Trophoblast cell (in vitro differentiated cells and primary cell): ENCODE measurements around the gene BICC1.

Source experiments
- DNase-seq, 2 donors: peaks; one replicate each; pipeline ENCODE4 v3.0.0-alpha.2; 2016
- H2AFZ ChIP-seq: 2 replicates; pipeline ENCODE4 v1.6.1; 2013; ENCODE audit warnings: low read length, moderate library complexity, mild to moderate bottlenecking; ENCODE audit not compliant: insufficient read depth, poor library complexity
- H2AK5ac ChIP-seq: 2 replicates; pipeline ENCODE4 v1.6.1; 2013; ENCODE audit warnings: mild to moderate bottlenecking, low read length
- H2BK120ac ChIP-seq: 2 replicates; pipeline ENCODE4 v1.6.1; 2013; ENCODE audit warnings: low read length, mild to moderate bottlenecking, moderate library complexity; ENCODE audit not compliant: insufficient read depth, poor library complexity
- H2BK12ac ChIP-seq: 2 replicates; pipeline ENCODE4 v1.6.1; 2013; ENCODE audit warnings: mild to moderate bottlenecking, low read length, moderate library complexity
- H2BK5ac ChIP-seq: 2 replicates; pipeline ENCODE4 v1.6.1; 2013; ENCODE audit warnings: low read length, low read depth, moderate library complexity, mild to moderate bottlenecking; ENCODE audit not compliant: poor library complexity
- H3K14ac ChIP-seq: 2 replicates; pipeline ENCODE4 v1.6.1; 2013; ENCODE audit warnings: mild to moderate bottlenecking, low read length
- H3K18ac ChIP-seq: 2 replicates; pipeline ENCODE4 v1.6.1; 2013; ENCODE audit warnings: mild to moderate bottlenecking, low read length
- H3K23ac ChIP-seq: 2 replicates; pipeline ENCODE4 v1.6.1; 2013; ENCODE audit warnings: low read length
- H3K27ac ChIP-seq: 2 replicates; pipeline ENCODE4 v1.5.1; 2013; ENCODE audit warnings: low read depth, mild to moderate bottlenecking, inconsistent platforms, low read length, moderate library complexity
- H3K27me3 ChIP-seq: 2 replicates; pipeline ENCODE4 v1.6.1; 2013; ENCODE audit warnings: inconsistent platforms, mild to moderate bottlenecking, low read length, moderate library complexity; ENCODE audit not compliant: insufficient read depth
- H3K36me3 ChIP-seq, 2 experiments: 1 replicate in 1 of 2; 2 replicates in 1 of 2; pipeline ENCODE4 v1.6.1; 2013; ENCODE audit warnings: low read length in 2 of 2, mild to moderate bottlenecking in 2 of 2, moderate library complexity in 1 of 2; ENCODE audit not compliant: insufficient read depth in 2 of 2, control insufficient read depth in 1 of 2
- H3K4ac ChIP-seq: 2 replicates; pipeline ENCODE4 v1.6.1; 2013; ENCODE audit warnings: low read depth, mild to moderate bottlenecking, low read length, moderate library complexity
- H3K4me1 ChIP-seq, 2 experiments: 1 replicate in 1 of 2; 2 replicates in 1 of 2; pipeline ENCODE4 v1.6.1; 2013; ENCODE audit warnings: low read length in 2 of 2, mild to moderate bottlenecking in 2 of 2, moderate library complexity in 1 of 2; ENCODE audit not compliant: insufficient read depth in 2 of 2, control insufficient read depth in 1 of 2
- H3K4me2 ChIP-seq: 2 replicates; pipeline ENCODE4 v1.6.1; 2013; ENCODE audit warnings: inconsistent platforms, mild to moderate bottlenecking, low read length, moderate library complexity
- H3K4me3 ChIP-seq: 2 replicates; pipeline ENCODE4 v1.5.1; 2013; ENCODE audit warnings: mild to moderate bottlenecking, low read depth, low read length, inconsistent platforms
- H3K79me1 ChIP-seq: one replicate; pipeline ENCODE4 v1.6.1; 2013; ENCODE audit warnings: low read length
- H3K79me2 ChIP-seq: 2 replicates; pipeline ENCODE4 v1.6.1; 2013; ENCODE audit warnings: low read length, mild to moderate bottlenecking; ENCODE audit not compliant: control insufficient read depth, insufficient read depth, poor library complexity
- H3K9ac ChIP-seq: 2 replicates; pipeline ENCODE4 v1.6.1; 2013; ENCODE audit warnings: mild to moderate bottlenecking, low read length
- H3K9me3 ChIP-seq: 2 replicates; pipeline ENCODE4 v1.6.1; 2013; ENCODE audit warnings: low read depth, mild to moderate bottlenecking, control low read depth, inconsistent platforms, low read length; ENCODE audit not compliant: insufficient read depth
- H4K12ac ChIP-seq: 2 replicates; pipeline ENCODE4 v1.6.1; 2013; ENCODE audit warnings: low read depth, mild to moderate bottlenecking, low read length, moderate library complexity
- H4K8ac ChIP-seq: 2 replicates; pipeline ENCODE4 v1.6.1; 2013; ENCODE audit warnings: low read depth, mild to moderate bottlenecking, low read length, moderate library complexity
- H4K91ac ChIP-seq: one replicate; pipeline ENCODE4 v1.6.1; 2013; ENCODE audit warnings: low read depth, mild to moderate bottlenecking, low read length, moderate library complexity
- WGBS: extraction: QIAGEN DNeasy Blood & Tissue Kit; methylation state at CpG from one replicate; pipeline ENCODE4 v1.1.7; 2013; ENCODE audit warnings: missing lambda C conversion rate; ENCODE audit not compliant: insufficient read length, insufficient coverage; ENCODE audit errors: extremely low coverage; 5-methylcytosine and 5-hydroxymethylcytosine counted together

The BICC1 gene

DNA sequence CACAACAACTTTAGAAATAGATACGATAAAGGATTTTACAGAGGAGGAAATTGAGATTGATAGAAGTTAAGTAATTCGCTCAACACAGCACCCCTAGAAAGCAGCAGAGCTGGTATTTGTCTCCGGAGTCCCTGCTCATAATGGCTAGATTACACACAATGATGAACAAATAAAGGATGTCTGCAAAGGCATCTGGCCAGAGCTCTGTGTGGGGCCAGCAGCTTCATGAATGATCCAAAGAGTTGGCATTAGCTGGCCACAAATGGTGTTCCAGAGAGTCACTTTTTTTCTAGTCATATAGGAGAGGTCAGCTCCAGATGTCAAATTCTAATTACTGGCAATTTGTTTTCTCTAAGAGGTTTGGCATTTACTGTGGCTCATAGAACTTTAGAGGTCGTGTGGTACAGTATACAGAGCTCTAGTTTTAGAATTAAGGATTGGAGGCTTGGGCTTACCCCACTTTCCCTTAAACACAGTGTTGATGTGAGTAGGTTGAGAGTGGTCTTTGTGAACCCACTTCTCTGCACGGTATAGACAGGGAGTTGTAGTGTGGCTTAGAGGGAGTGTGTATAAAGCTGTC lies 186.2 kb downstream of the BICC1 start:
- no peaks in the 10 kb centered on the region for H3K27me3 ChIP-seq
- H3K14ac ChIP-seq = no peak overlapping the region
- H3K27ac ChIP-seq = no peak overlapping the region
- no peak overlapping the region for H2BK12ac ChIP-seq
- H2AK5ac ChIP-seq = no peak overlapping the region
- no peaks in the 10 kb centered on the region for H3K9me3 ChIP-seq
- H3K36me3 ChIP-seq = no peaks in the 10 kb centered on the region
- H3K4me3 ChIP-seq = no peak overlapping the region
- no peak overlapping the region for H3K4me2 ChIP-seq
- no peak overlapping the region for H3K4ac ChIP-seq
- no peak overlapping the region for H4K8ac ChIP-seq
- no peak overlapping the region for H4K12ac ChIP-seq
- no peaks in the 10 kb centered on the region for H3K79me1 ChIP-seq
- no peak overlapping the region for H2AFZ ChIP-seq
- no peak overlapping the region for H4K91ac ChIP-seq
- no CpG with 5 or more reads among the region's 5 CpGs for WGBS
- H3K9ac ChIP-seq = no peak overlapping the region
- H2BK5ac ChIP-seq = no peak overlapping the region
- H3K18ac ChIP-seq = no peak overlapping the region
- DNase-seq = no peak
- no peaks in the 10 kb centered on the region for H3K4me1 ChIP-seq
- no peaks in the 10 kb centered on the region for H3K79me2 ChIP-seq
- H2BK120ac ChIP-seq = no peak overlapping the region
- no peak overlapping the region for H3K23ac ChIP-seq

DNA sequence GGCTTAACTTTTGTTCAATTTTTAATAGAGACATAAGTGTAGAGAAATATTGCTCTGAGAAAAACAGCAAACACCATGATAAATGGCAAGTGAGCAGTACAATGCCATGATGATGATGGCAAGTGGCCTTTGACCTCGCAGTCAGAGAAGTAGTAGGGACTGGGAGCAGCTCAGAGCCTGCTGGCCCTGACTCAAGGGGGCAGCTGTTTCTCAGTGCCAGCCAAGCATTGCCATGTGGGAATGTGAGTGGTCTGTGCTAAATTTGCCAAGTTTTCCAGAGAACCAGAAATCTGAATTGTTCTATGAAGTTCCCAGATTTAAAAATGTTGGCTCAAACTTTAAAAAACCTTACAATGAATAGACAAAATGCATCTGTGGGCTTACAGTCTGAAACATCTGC lies 187.9 kb downstream of the BICC1 start:
- no peak overlapping the region for H2BK120ac ChIP-seq
- H4K8ac ChIP-seq = no peak overlapping the region
- H3K9me3 ChIP-seq = no peaks in the 10 kb centered on the region
- H2BK5ac ChIP-seq = no peak overlapping the region
- no peak overlapping the region for H3K23ac ChIP-seq
- H2BK12ac ChIP-seq = no peak overlapping the region
- no peak overlapping the region for H3K9ac ChIP-seq
- H3K36me3 ChIP-seq = no peaks in the 10 kb centered on the region
- no peak overlapping the region for H3K14ac ChIP-seq
- no CpG with 5 or more reads among the region's 1 CpG for WGBS
- no peak for DNase-seq
- no peak overlapping the region for H2AFZ ChIP-seq
- no peaks in the 10 kb centered on the region for H3K4me1 ChIP-seq
- H4K12ac ChIP-seq = no peak overlapping the region
- H3K4me2 ChIP-seq = no peak overlapping the region
- H3K4me3 ChIP-seq = no peak overlapping the region
- H4K91ac ChIP-seq = no peak overlapping the region
- no peaks in the 10 kb centered on the region for H3K79me2 ChIP-seq
- no peak overlapping the region for H3K18ac ChIP-seq
- H2AK5ac ChIP-seq = no peak overlapping the region
- H3K4ac ChIP-seq = no peak overlapping the region
- H3K79me1 ChIP-seq = no peaks in the 10 kb centered on the region
- H3K27me3 ChIP-seq = no peaks in the 10 kb centered on the region
- H3K27ac ChIP-seq = no peak overlapping the region

DNA sequence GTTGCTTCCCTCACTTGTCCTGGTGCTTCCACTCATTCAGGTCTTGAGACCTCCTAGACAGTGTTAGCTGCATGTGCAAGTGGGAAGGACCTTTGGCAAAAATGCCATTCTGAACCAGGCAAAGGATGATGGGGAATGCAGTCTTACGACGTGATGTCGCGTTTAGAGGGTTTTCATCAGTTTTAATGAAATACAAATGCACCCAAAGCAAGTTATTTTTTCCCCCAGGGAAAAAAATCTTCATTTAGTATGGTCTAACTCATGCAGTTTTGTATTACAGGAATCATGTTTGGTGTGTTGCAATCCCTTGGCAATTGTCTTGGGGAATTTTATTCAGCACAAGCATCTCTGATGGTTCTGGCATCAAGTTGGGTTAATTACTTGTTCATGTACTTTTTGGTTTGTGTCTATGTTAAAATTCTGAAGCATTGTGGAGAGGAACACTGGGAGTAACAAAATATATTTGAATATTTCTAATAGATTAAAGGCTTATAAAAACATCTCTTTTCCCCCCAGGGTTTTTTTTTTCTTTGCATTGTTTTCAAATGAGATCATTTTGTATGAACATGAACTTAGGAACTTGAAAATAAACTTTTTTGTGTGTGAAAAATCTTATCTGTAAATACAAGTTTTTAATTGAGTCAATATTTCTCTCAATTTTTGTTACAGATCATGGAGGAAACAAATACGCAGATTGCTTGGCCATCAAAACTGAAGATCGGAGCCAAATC lies 188.9 kb downstream of the BICC1 start:
- no peak overlapping the region for H3K4me2 ChIP-seq
- H3K14ac ChIP-seq = no peak overlapping the region
- H2BK12ac ChIP-seq = no peak overlapping the region
- H3K36me3 ChIP-seq = no peaks in the 10 kb centered on the region
- H2BK120ac ChIP-seq = no peak overlapping the region
- no peaks in the 10 kb centered on the region for H3K27me3 ChIP-seq
- H4K12ac ChIP-seq = no peak overlapping the region
- no peak overlapping the region for H2BK5ac ChIP-seq
- H3K79me1 ChIP-seq = no peaks in the 10 kb centered on the region
- no peak overlapping the region for H4K8ac ChIP-seq
- H2AFZ ChIP-seq = no peak overlapping the region
- H3K4ac ChIP-seq = no peak overlapping the region
- H2AK5ac ChIP-seq = no peak overlapping the region
- no peak overlapping the region for H3K18ac ChIP-seq
- H3K4me1 ChIP-seq = no peaks in the 10 kb centered on the region
- no peaks in the 10 kb centered on the region for H3K79me2 ChIP-seq
- no peak overlapping the region for H3K4me3 ChIP-seq
- no peak overlapping the region for H3K23ac ChIP-seq
- peak in 1 of 2 donors; percentile 31 for DNase-seq
- H3K9ac ChIP-seq = no peak overlapping the region
- H3K27ac ChIP-seq = no peak overlapping the region
- H3K9me3 ChIP-seq = no peaks in the 10 kb centered on the region
- H4K91ac ChIP-seq = no peak overlapping the region
- WGBS = no CpG with 5 or more reads among the region's 6 CpGs

DNA sequence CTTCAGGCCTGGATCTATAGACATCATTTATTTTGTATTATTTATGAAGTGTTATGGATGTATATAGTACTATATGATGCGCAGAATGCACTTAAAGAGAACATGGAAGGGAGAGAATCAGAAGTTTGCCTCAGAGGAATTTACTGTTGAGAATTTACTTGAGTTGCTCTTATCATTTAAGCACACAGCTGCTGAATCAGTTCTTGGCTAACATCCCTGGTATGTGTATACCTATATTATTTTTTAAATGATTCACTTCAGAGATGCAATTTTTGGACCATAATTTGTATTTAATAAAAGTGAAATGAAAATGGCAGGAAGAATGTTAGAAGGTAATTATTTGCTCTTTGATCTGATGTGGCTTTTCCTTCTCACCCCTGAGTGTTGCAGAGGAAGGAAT lies 191.6 kb downstream of the BICC1 start:
- no peak overlapping the region for H2BK12ac ChIP-seq
- H4K91ac ChIP-seq = no peak overlapping the region
- H3K18ac ChIP-seq = no peak overlapping the region
- H3K79me2 ChIP-seq = no peaks in the 10 kb centered on the region
- no CpG with 5 or more reads among the region's 1 CpG for WGBS
- H3K4me3 ChIP-seq = no peak overlapping the region
- no peak overlapping the region for H2AFZ ChIP-seq
- no peak overlapping the region for H3K23ac ChIP-seq
- H3K79me1 ChIP-seq = no peaks in the 10 kb centered on the region
- no peak overlapping the region for H3K4me2 ChIP-seq
- H3K4ac ChIP-seq = no peak overlapping the region
- H3K9ac ChIP-seq = no peak overlapping the region
- H4K8ac ChIP-seq = no peak overlapping the region
- no peak overlapping the region for H4K12ac ChIP-seq
- H3K9me3 ChIP-seq = no peaks in the 10 kb centered on the region
- H2BK120ac ChIP-seq = no peak overlapping the region
- DNase-seq = no peak
- H3K27me3 ChIP-seq = no peaks in the 10 kb centered on the region
- no peaks in the 10 kb centered on the region for H3K4me1 ChIP-seq
- no peaks in the 10 kb centered on the region for H3K36me3 ChIP-seq
- H3K27ac ChIP-seq = no peak overlapping the region
- no peak overlapping the region for H3K14ac ChIP-seq
- no peak overlapping the region for H2AK5ac ChIP-seq
- H2BK5ac ChIP-seq = no peak overlapping the region
